Measurements from ENCODE around the gene DUS3L.

DUS3L gene

DNA sequence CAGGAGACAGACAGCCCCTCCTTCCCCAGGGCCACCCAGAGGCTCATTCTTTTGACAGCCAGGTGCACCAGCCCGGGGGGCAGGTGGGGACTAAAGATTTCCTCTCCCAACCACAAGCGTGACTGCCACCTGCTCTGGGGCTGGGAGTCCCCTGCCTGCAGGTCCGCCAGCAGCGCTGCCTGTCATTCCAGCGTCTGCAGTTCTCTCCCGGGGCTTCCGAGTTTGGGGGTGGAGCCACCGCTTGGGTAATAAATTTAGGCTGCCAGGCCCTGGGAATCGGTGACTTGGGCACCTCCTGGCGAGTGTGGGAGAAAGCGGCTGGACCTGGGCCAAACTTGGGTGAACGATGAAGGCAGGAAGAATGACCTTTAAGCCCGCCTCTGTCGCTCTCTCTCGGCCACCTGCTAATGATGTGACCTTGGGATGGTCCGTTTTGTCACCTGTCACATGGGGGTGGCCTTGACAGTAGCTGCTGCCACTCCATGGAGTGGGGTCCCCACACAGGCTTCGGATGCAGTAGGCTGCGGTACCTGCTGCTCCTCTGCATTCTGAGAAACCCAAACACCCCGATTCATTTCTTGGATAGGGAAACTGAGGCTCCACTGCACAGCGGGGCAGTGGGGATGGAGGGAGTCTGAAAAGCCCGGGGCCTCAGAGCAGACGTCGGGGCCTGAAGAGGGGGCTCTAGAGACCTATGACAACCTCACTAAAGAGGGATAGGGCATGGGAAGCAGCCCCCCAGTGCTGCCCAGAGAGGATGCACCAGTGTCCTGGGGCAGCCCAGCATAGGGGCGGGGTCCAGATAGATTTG is 35.8 kb upstream of the DUS3L start:
- TF ChIP-seq, protein P1, sequence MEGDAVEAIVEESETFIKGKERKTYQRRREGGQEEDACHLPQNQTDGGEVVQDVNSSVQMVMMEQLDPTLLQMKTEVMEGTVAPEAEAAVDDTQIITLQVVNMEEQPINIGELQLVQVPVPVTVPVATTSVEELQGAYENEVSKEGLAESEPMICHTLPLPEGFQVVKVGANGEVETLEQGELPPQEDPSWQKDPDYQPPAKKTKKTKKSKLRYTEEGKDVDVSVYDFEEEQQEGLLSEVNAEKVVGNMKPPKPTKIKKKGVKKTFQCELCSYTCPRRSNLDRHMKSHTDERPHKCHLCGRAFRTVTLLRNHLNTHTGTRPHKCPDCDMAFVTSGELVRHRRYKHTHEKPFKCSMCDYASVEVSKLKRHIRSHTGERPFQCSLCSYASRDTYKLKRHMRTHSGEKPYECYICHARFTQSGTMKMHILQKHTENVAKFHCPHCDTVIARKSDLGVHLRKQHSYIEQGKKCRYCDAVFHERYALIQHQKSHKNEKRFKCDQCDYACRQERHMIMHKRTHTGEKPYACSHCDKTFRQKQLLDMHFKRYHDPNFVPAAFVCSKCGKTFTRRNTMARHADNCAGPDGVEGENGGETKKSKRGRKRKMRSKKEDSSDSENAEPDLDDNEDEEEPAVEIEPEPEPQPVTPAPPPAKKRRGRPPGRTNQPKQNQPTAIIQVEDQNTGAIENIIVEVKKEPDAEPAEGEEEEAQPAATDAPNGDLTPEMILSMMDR (IDR thresholded peaks at IDR 0.05; ENCODE audit: low read depth, low read length) = no peak; the same call in 1 of the 2 replicates
- no peak for DNase-seq (ENCODE audit: extremely low read depth, low read depth)

DNA sequence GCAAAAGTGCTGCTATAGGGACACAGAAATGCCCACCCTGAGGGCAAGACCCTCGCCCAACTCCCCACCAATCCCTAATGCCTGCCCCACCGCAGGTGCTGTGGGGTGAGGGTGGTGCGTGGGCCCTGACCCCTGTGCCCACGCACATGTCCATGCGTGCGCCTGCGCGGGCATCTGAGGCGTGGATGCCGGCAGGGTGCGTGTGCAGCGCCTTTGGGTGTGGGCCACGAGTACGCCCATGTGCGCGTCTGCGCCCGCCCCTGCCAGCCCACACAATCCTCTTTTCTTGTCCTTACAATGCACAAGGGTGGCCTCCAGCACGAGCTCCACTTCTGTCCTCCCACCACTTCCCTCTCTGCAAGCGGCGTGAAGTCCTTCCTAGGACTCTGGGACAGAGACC is 34.2 kb upstream of the DUS3L start:
- DNase-seq (ENCODE audit: extremely low read depth, low read depth) = no peak
- TF ChIP-seq, protein P1 (IDR thresholded peaks at IDR 0.05; ENCODE audit: low read depth, low read length) = no peak

DNA sequence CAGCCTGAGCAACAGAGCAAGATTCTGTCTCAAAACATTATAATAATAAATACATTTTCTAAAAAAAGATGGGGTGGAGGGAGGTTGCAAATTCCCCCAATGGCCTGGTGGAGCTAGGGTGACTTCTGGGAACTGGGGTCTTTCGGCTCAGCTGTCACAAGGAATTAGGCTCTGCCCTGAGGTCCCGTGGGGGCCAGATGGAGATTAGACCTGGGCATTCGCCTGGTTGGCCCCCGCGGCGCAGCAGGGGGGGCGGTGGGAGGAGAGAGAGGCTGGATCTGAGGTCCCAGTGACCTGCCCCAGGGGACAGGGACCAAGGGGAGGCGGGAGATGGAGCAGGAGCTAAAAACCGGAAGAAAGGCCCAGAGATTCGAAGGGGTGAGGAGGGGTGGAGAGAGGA is 33.8 kb upstream of the DUS3L start:
- TF ChIP-seq, protein P1 (IDR thresholded peaks at IDR 0.05; ENCODE audit: low read depth, low read length) = no peak
- no peak for DNase-seq (ENCODE audit: extremely low read depth, low read depth)

DNA sequence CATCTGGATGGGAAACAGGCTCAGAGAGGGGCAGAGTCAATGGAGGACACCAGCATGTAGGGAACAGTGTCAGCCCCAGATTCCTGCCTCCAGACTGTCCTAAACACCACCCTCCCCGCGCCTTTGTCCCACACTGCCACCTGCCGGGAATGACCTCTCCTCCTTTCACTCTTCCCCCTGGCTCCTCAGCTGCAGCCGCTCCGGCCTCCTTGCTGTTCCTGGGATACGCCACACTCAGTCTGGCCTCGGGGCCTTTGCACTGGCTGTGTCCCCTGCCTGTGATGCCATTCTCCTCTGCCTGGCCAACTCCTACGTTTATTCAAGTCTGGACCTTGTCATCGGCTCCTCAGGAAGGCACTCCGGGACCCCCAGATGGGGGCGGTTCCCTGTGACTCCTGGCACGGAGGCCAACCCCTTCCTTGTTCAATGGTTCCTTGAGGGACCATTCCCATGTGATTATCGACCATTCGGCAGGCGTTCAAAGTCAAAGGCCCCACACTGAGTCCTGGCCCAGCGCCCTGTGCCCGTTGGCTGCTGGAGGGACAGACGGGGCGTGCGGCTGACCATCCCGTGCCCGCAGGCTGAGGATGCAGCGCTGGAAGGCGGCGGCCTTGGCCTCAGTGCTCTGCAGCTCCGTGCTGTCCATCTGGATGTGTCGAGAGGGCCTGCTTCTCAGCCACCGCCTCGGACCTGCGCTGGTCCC is 32.8 kb upstream of the DUS3L start:
- no peak for DNase-seq (ENCODE audit: extremely low read depth, low read depth)

DNA sequence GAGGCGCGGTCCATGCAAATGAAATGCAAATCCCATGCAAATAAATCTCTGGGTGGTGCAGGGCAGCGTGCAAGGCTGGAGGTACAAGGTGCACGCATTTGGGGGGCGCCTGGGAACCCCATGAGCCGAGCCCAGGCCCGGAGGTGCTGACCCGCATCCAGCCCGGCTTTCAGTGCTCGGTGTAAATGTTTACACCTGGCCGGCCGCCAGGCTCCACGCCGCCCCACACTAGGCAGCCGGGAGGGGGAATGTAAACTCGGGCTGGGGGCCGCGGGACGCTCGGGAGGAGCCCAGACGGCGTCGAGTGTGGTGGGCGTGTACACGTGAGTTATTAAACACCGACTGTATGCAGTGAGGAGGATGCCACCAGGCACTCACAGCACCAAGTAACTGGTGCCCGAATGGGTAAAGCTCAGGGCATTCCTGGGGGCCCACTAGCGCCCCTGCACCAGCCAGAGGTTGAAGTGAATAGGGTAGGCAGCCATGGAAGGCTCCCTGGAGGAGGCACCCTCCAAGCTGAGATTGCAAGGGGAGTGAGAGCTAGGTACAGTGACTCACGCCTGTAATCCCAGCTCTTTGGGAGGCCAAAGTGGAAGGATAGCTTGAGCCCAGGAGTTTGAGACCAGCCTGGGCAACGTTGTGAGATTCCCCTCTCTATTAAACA is 31.4 kb upstream of the DUS3L start:
- TF ChIP-seq, protein P1 (IDR thresholded peaks at IDR 0.05; ENCODE audit: low read depth, low read length) = no peak
- DNase-seq (ENCODE audit: extremely low read depth, low read depth) = no peak

More for the DNA sequence above, 32.8 kb upstream of the DUS3L start:
- TF ChIP-seq, protein P1 (IDR thresholded peaks at IDR 0.05; ENCODE audit: low read depth, low read length) = no peak; the same call in 1 of the 2 replicates

DNA sequence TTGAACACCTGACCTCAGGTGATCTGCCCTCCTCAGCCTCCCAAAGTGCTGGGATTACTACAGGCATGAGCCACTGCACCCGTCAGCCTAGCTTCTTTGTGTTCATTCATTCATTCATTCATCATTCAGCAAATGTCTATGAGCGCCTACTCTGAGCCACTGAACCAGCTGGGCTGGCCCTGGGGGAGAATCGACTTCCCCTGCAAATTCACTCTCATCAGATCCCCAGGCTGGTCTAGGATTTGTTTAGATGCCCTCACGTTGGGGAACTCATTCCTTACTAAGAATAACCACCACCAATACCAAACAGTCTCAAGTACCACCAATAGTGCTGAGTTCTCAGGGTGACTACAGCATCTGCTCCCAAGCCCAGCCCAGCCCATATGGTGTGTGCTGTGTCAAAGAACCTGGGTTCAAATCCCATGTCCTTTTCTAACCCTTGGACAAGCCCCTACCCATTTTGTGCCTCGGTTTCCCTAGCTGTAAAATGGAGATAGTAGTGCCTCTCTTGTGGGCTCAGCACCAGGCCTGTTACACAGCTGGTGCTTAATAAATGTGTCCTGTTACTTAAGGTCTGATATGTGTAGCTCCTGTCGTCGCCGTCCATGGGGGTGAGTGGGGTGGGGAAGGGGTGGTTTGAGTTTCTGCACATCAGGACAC is 30.7 kb upstream of the DUS3L start:
- TF ChIP-seq, protein P1 (IDR thresholded peaks at IDR 0.05; ENCODE audit: low read depth, low read length) = no peak
- no peak for DNase-seq (ENCODE audit: extremely low read depth, low read depth)
